Activated naive CD8-positive, alpha-beta T cell treated with anti-CD3 and anti-CD28 coated beads, Interleukin-2, amount 50 U/mL, for 24 hours (primary cell): ENCODE data around the gene SCD.

ENCODE experiments used
- ATAC-seq: fragments of 150-1000 bp; cut with Tn5 transposase; one replicate; pipeline ENCODE4 v1.10.0; 2021
- DNase-seq: peaks from one replicate; pipeline ENCODE4 v3.0.0; 2021
- H3K27ac Mint-ChIP-seq: one replicate; pipeline ENCODE4 v1.8.0; 2021; ENCODE audit warnings: mild to moderate bottlenecking, mixed read lengths
- H3K27me3 Mint-ChIP-seq: one replicate; pipeline ENCODE4 v1.8.0; 2021; ENCODE audit warnings: mixed read lengths
- H3K36me3 Mint-ChIP-seq: one replicate; pipeline ENCODE4 v1.8.0; 2021; ENCODE audit warnings: low read depth, mixed read lengths
- H3K4me1 Mint-ChIP-seq: one replicate; pipeline ENCODE4 v1.8.0; 2021; ENCODE audit warnings: mixed read lengths
- H3K4me3 Mint-ChIP-seq: one replicate; pipeline ENCODE4 v1.8.0; 2021; ENCODE audit warnings: mild to moderate bottlenecking, moderate library complexity, mixed read lengths
- H3K9me3 Mint-ChIP-seq: one replicate; pipeline ENCODE4 v1.8.0; 2021; ENCODE audit warnings: mixed read lengths

Gene SCD

DNA sequence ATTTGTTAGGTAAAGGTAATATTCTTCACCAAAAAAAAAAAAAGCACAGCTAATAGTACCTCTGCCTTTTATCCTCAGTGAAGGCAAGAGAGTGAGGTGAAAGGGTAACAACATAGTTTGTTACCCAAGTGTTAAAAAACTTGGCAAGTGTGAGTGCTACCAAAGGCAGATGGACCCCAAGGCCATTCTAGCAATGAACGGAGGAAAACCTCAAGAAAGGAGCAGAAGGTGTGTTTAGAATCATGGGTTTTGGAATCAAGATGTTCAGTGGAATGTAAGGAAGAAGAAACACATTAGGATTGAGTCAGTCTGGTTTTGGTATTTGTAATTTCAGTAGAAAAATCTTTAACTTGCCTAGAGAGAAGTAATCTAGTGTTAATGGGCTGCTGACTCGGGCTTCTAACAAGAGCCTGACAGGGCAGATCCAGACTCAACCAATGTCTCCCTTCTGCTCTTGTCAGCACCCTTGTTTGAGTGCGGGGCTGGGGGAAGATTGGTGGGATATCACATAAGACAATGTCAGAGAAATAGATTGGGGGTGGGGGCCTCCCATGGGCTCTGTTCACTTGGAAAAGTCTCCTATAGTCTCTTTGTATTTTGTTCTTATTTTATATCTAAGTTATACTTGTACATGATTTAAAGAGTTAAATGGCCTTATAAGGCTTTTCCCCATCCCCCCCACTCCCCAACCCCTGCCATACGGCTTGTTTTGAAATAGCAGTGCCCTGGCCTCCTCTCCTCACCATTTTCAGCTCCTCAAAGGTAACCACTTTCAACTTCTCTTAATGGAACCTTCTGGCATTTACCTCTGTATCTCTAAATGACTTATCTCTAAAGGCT lies 44.4 kb downstream of the SCD start:
- Mint-ChIP-seq H3K9me3 (no peaks in the 10 kb centered on the region), H3K4me1 (peaks cover 4% of the 10 kb centered on the region), H3K27ac (no peak overlapping the region), H3K4me3 (no peak overlapping the region), H3K27me3 (no peaks in the 10 kb centered on the region), H3K36me3 (no peaks in the 10 kb centered on the region)
- DNase-seq (no peak), ATAC-seq (no peak)

DNA sequence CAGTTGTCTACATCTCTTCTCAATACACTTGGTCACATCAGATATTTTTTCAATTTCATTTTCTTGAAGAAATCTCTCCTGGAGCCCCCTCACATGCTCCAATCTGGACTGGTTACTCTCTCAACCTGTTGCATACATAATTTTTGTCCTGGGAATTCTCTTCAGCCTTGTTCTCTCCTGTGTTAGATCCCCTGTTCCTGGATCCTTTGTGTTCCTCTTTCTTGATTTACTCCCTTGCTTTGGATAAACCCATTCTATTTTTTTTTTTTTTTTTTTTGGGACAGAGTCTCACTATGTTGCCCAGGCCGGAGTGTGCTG lies 45.6 kb downstream of the SCD start:
- peaks cover 4% of the 10 kb centered on the region for H3K4me1 Mint-ChIP-seq

DNA sequence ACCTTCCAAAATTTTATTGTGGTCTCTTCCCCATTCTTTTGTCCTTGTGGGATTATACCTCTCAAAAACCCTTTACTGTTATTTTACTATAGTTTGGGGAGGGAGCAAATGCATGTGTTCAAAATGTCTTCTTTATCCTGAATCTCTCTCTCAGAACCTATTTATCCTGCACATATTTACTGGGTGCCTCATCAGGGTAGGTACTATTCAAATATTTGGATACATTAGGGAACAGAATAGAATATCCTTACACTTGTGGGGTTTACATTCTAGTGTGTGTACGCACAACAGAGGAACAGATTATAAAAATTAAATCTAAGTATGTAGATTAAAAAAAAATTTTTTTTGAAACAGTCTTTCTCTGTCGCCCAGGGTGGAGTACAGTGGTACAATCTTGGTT lies 48.6 kb downstream of the SCD start:
- H3K36me3 Mint-ChIP-seq, result no peaks in the 10 kb centered on the region
- H3K4me3 Mint-ChIP-seq, result no peak overlapping the region
- H3K9me3 Mint-ChIP-seq, result no peaks in the 10 kb centered on the region
- no peak for DNase-seq
- no peak overlapping the region for H3K27ac Mint-ChIP-seq
- H3K27me3 Mint-ChIP-seq, result no peaks in the 10 kb centered on the region
- peaks cover 4% of the 10 kb centered on the region for H3K4me1 Mint-ChIP-seq
- no peak for ATAC-seq

More for the DNA sequence above, 45.6 kb downstream of the SCD start:
- no peak for DNase-seq
- no peak overlapping the region for H3K27ac Mint-ChIP-seq
- H3K36me3 Mint-ChIP-seq, result no peaks in the 10 kb centered on the region
- no peaks in the 10 kb centered on the region for H3K27me3 Mint-ChIP-seq
- H3K9me3 Mint-ChIP-seq, result no peaks in the 10 kb centered on the region
- no peak overlapping the region for H3K4me3 Mint-ChIP-seq
- ATAC-seq, result no peak

DNA sequence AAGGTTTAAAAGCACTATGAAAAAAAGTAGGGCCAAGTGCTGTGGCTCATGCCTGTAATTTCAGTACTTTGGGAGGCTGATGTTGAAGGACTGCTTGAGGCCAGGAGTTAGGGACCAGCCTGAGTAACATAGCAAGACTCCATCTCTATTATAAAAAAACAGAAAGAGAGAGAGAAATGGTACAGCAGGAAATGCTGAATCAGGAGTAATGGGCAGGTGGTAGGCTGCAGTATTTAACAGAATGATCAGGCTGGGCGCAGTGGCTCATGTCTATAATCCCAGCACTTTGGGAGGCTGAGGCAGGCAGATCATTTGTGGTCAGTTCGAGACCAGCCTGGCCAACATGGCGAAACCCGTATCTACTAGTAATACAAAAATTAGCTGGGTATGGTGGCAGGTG lies 49.6 kb downstream of the SCD start:
- peaks cover 4% of the 10 kb centered on the region for H3K4me1 Mint-ChIP-seq
- ATAC-seq, result no peak
- DNase-seq, result no peak
- no peak overlapping the region for H3K27ac Mint-ChIP-seq
- H3K36me3 Mint-ChIP-seq, result no peaks in the 10 kb centered on the region
- H3K27me3 Mint-ChIP-seq, result no peaks in the 10 kb centered on the region
- H3K4me3 Mint-ChIP-seq, result no peak overlapping the region
- H3K9me3 Mint-ChIP-seq, result no peaks in the 10 kb centered on the region

DNA sequence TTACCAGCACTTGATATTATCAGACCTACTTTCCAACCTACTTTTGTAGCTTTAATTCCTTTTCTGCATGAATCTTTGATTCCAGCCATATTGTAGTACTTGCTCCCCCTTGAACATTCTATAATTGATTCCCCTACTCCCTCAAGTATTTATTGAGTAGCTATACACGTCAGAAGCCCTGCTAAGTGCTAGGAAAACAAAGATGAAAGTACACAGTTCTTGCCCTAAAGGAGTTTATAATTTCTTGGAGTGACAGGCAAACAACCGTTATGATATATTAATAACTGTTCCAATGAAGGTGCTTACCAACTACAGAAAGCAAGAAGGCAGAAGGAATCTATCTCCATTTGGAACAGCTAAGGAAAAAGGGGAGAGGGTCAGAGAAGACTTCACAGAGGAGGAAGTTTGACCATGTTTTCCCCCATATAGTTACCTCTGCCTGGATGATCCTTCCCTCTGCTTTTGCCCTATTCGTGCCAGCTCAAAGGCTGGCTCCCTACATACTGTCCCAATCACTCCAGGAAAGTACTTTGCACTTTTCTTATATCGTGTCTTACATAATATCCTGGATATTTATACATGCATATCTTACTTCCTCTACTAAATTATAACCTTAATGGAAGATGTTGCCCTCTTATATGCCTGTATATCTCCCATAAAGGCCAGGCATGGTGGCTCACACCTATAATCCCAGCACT lies 54.7 kb downstream of the SCD start:
- DNase-seq (no peak), ATAC-seq (no peak)
- Mint-ChIP-seq H3K36me3 (no peaks in the 10 kb centered on the region), H3K27ac (no peak overlapping the region), H3K4me1 (no peaks in the 10 kb centered on the region), H3K27me3 (no peaks in the 10 kb centered on the region), H3K9me3 (peaks cover under 1% of the 10 kb centered on the region), H3K4me3 (no peak overlapping the region)

DNA sequence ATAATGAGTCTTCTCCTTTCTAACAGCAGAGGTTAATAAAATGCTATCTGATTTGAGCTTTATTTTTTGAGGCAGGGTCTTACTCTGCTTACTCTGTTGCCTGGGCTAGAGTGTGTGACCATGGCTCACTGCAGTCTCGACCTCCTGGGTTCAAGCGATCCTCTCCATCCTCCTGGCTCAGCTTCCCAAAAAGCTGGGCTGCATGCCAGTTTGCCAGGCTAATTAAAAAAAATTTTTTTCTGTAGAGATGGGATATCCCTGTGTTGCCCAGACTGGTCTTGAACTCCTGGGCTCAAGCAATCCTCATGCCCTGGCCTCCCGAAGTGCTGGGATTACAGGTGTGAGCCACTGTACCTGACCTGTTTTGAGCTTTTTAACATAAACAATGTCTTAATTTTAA lies 56.7 kb downstream of the SCD start:
- no peaks in the 10 kb centered on the region for H3K4me1 Mint-ChIP-seq
- no peak overlapping the region for H3K27ac Mint-ChIP-seq
- DNase-seq (no peak), ATAC-seq (no peak)
- H3K36me3 Mint-ChIP-seq, result no peaks in the 10 kb centered on the region
- no peak overlapping the region for H3K4me3 Mint-ChIP-seq
- H3K9me3 Mint-ChIP-seq, result peaks cover 3% of the 10 kb centered on the region
- no peaks in the 10 kb centered on the region for H3K27me3 Mint-ChIP-seq

DNA sequence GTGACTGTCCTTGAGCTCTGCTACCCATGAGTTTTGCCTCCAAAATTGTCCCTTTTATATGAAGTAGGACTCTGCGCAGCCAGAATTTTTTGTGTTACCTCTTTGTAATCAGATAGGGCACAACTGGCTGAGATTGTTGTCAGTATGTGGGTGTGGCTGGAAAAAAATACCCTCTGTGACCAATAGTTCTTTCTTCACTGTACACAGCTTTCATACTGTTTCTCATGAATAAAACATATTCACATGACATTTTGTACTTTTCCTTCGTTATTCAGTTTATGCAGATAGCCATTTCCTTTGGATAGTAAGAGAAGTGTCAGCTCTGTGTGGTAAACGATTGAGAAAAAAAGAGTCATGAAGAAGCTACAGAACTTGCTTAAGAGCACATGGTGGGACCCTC lies 66.1 kb downstream of the SCD start:
- DNase-seq (no peak), ATAC-seq (no peak)
- H3K4me1 Mint-ChIP-seq, result no peaks in the 10 kb centered on the region
- no peaks in the 10 kb centered on the region for H3K9me3 Mint-ChIP-seq
- no peaks in the 10 kb centered on the region for H3K36me3 Mint-ChIP-seq
- H3K27ac Mint-ChIP-seq, result no peak overlapping the region
- peaks cover 6% of the 10 kb centered on the region for H3K27me3 Mint-ChIP-seq
- H3K4me3 Mint-ChIP-seq, result no peak overlapping the region
